ENCODE results near the gene UBE4A.

UBE4A gene

DNA sequence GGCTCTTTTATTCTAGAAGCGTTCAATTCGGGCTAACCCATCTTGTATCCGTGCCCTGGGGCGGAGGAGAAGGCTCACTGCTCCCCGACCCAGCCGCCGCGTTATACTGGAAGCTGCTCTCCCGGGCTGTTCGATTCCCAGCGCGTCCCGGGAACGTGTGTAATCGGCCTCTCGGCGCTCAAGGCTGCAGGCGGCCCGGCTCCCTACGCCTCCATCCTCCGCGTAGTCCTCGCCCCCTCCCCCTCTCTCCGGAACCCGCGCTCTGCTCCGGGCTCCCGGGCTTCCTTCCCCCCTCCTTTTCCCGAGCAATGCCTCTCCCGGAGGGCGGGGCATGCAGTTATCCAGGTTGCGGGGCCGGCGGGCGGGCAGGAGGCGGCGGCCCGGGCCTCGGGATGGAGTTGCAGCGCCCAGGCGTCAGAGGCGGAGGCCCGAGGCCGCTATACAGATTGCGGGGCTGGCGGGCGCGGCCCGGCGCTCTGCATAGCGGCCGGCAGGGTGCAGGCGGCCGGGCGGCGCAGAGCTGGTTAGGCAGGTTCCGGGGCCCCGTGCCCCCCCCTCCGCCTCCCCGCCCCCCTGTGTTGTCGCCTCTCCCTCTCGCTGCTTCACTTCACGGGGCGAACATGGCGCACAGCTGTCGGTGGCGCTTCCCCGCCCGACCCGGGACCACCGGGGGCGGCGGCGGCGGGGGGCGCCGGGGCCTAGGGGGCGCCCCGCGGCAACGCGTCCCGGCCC lies 76.7 kb downstream of the UBE4A start, which contains the start of gene KMT2A:
Gene KMT2A (plus strand): TSS at position 600 of the 732 bp plus-strand sequence. CDS start 21 bp downstream, at position 621.
- peak; percentile 83 for DNase-seq (ENCODE audit: low read depth)
- TF ChIP-seq, protein P1, sequence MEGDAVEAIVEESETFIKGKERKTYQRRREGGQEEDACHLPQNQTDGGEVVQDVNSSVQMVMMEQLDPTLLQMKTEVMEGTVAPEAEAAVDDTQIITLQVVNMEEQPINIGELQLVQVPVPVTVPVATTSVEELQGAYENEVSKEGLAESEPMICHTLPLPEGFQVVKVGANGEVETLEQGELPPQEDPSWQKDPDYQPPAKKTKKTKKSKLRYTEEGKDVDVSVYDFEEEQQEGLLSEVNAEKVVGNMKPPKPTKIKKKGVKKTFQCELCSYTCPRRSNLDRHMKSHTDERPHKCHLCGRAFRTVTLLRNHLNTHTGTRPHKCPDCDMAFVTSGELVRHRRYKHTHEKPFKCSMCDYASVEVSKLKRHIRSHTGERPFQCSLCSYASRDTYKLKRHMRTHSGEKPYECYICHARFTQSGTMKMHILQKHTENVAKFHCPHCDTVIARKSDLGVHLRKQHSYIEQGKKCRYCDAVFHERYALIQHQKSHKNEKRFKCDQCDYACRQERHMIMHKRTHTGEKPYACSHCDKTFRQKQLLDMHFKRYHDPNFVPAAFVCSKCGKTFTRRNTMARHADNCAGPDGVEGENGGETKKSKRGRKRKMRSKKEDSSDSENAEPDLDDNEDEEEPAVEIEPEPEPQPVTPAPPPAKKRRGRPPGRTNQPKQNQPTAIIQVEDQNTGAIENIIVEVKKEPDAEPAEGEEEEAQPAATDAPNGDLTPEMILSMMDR (IDR thresholded peaks at IDR 0.05; ENCODE audit: low read depth, low read length, missing control alignments): no peak
- H3K4me3 ChIP-seq (ENCODE audit: low read depth, low read length): peak within 1 kb of the TSS; percentile 95

DNA sequence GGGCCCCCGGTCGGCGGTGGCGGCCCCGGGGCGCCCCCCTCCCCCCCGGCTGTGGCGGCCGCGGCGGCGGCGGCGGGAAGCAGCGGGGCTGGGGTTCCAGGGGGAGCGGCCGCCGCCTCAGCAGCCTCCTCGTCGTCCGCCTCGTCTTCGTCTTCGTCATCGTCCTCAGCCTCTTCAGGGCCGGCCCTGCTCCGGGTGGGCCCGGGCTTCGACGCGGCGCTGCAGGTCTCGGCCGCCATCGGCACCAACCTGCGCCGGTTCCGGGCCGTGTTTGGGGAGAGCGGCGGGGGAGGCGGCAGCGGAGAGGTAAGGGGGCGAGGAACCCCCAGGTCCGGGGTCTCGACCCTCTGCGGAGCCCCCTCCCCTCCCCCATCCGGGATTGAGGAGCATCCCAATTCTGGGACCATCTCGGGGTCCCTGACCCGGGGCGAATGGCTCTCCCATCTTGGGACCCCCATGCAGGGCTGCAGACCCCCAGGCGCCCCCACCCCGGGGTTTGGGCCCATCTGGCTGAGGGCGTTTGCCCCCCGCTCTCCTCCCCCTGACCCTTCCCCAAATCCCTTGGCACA lies 77.3 kb downstream of the UBE4A start:
- no peak for DNase-seq (ENCODE audit: low read depth)
- peak overlapping the region; percentile 95 for H3K4me3 ChIP-seq (ENCODE audit: low read depth, low read length)
- TF ChIP-seq, protein P1 (IDR thresholded peaks at IDR 0.05; ENCODE audit: low read depth, low read length, missing control alignments): no peak

DNA sequence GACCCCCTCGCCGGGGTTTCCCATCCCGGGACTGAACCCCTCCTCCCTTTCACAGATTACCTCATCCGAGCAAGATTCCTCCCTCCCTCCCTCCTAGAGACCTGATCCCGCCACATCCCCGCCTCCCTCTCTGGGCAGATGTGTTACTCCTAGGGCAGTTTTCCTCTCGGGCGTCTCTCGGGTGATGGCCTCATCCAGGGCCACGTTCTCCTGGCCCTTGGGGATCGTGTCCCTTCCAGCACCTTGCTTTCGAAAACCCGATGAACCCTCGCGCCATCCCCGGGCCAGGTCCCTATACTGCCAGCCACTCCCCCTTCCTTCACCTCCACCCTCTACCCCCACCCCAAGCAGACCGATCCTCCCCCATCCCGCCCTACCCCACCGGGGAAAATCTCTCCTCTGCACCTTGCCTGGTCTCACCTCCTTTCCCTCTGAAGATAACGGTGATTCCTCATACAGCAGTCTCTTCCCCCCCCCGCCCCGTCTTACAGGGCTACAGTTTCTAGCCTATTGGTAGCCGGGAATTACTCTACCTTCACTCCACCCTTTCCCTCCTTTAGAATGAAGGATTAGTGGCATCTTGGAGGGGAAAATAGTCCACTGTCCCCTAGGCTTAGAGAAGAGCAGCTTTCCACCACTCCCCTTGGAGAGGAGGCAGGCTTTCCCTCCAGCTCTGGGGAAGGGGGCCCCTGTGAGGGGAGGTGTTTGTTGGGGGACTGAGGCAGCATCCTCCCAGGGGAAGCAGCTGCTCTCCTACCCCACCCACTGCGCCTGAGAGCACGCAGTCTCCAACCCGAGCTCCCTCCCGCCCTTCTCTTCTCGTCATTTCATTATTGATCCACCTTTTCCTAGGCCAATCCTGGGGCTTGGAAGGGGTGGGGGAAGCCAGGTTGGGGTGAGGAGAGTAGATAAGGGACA lies 78.1 kb downstream of the UBE4A start:
- DNase-seq (ENCODE audit: low read depth): no peak
- TF ChIP-seq, protein P1 (IDR thresholded peaks at IDR 0.05; ENCODE audit: low read depth, low read length, missing control alignments): no peak

DNA sequence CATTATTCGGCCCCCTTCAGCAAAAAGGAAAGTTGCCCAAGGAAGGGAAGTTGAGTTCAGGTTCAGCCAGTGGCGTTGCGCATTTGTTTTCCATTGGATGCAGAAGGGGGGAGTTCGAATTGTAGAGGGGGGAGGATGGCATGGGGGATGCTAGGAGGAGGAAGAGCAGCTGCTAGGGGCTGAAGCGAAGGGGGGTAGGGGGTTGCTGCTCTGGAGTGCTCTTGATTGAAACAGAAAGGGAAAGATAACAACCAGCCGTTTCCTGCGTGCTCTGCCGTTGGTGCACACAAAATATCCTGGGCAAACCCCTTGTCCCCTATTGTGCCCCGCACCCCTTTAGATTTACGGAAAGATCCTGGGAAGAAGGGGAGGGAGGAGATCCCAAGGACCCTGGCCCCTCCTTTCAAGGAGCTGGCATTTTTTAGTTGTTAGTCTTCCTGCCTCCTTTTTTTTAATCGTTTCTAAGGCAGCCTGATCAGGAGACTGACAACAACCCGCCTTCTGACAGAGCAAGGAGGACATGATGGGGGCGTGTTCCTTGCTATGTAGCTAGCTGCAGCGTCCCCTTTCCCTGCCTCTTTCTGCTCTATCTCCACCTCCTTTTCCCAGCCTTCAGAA lies 79.0 kb downstream of the UBE4A start:
- TF ChIP-seq, protein P1 (IDR thresholded peaks at IDR 0.05; ENCODE audit: low read depth, low read length, missing control alignments): no peak
- no peak for DNase-seq (ENCODE audit: low read depth)
- H3K4me3 ChIP-seq (ENCODE audit: low read depth, low read length): peak overlapping the region; percentile 95

More for the DNA sequence above, 78.1 kb downstream of the UBE4A start:
- peak overlapping the region; percentile 95 for H3K4me3 ChIP-seq (ENCODE audit: low read depth, low read length)

DNA sequence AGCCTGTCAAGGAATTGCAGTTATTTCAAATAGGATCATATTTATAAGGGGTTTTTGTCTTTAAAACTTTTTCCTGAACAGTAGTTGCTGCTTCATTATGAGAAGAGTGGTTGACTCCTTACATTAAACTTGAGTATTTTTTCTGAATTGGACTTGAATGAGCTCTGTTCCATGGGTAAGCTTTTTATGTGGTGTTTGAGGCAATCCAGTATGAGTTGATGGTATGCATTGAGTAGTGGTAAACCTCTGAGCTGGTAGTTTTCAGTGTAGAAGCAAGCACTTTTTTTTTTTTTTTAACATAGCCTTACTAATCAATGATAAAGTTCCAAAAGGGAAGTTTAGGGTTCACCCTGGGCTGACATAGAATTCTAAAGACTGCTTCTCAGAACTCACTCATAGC lies 80.2 kb downstream of the UBE4A start:
- no peak for DNase-seq (ENCODE audit: low read depth)
- TF ChIP-seq, protein P1 (IDR thresholded peaks at IDR 0.05; ENCODE audit: low read depth, low read length, missing control alignments): no peak
- no peak overlapping the region for H3K4me3 ChIP-seq (ENCODE audit: low read depth, low read length)

DNA sequence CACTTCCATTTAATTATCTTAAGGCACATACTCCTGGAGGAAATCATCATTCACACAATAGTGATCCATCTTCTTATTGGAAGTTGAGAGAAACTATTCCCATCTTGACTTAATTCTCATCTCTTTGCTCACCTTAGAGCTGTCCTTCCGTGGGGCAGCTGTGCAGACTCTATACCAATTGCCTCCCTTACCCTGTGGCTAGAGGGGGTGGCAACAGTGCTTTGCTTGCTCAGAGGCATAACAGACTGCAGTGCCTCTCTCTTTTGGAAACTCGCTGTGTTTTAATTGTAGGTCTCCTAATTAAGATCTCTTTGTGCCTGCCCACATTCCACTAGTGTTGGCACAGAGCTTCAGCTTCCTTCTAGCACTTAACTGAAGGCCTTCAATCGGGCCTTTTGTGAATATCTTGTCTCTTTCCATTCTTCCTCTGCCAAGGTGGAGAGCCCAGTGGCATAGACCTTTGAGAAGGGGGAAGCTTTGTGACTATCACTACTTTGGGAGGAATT lies 82.4 kb downstream of the UBE4A start:
- no peak for DNase-seq (ENCODE audit: low read depth)
- no peak overlapping the region; the same call in 1 of the 2 replicates for H3K4me3 ChIP-seq (ENCODE audit: low read depth, low read length)
- TF ChIP-seq, protein P1 (IDR thresholded peaks at IDR 0.05; ENCODE audit: low read depth, low read length, missing control alignments): no peak

All from GM12864 (cell line).